GM23248 (cell line): ENCODE data around the gene SLIT3. TPM values are rescaled to one million over a fixed set of nuclear protein-coding genes. Genes with fewer than 3 reads are reported as not detected.

Experiments used
- DNase-seq: peaks from one replicate; pipeline ENCODE4 v3.0.0-alpha.2; 2015
- H2AFZ ChIP-seq: fragments of 200-600 bp; sonication (generic); 2 replicates; pipeline ENCODE4 v1.6.1; 2016; ENCODE audit warnings: antibody characterized with exemption
- H3F3A ChIP-seq: fragments of 200-600 bp; sonication (generic); 2 replicates; pipeline ENCODE4 v1.6.1; 2016; ENCODE audit warnings: mild to moderate bottlenecking, antibody characterized with exemption, mixed run types; ENCODE audit not compliant: insufficient read depth
- H3K27ac ChIP-seq: fragments of 200-600 bp; sonication (generic); 2 replicates; pipeline ENCODE4 v1.5.1; 2016; ENCODE audit warnings: mild to moderate bottlenecking
- H3K27me3 ChIP-seq: fragments of 200-600 bp; sonication (generic); replicated peaks from 2 replicates; pipeline ENCODE4 v1.6.1; 2016; ENCODE audit warnings: mild to moderate bottlenecking; ENCODE audit not compliant: insufficient read depth
- H3K36me3 ChIP-seq: fragments of 200-600 bp; sonication (generic); 2 replicates; pipeline ENCODE4 v1.6.1; 2016; ENCODE audit warnings: low read depth, mild to moderate bottlenecking
- H3K4me1 ChIP-seq: fragments of 200-600 bp; sonication (generic); 2 replicates; pipeline ENCODE4 v1.6.1; 2016; ENCODE audit warnings: mild to moderate bottlenecking; ENCODE audit not compliant: insufficient read depth
- H3K4me2 ChIP-seq: fragments of 200-600 bp; sonication (generic); one replicate; pipeline ENCODE4 v1.6.1; 2016; ENCODE audit warnings: mild to moderate bottlenecking; ENCODE audit not compliant: unreplicated experiment
- H3K4me3 ChIP-seq: fragments of 200-600 bp; sonication (generic); 2 replicates; pipeline ENCODE4 v1.5.1; 2016; ENCODE audit warnings: mild to moderate bottlenecking
- H3K79me2 ChIP-seq: fragments of 200-600 bp; sonication (generic); 2 replicates; pipeline ENCODE4 v1.6.1; 2016; ENCODE audit warnings: mild to moderate bottlenecking; ENCODE audit not compliant: insufficient read depth
- H3K9ac ChIP-seq: fragments of 200-600 bp; sonication (generic); 2 replicates; pipeline ENCODE4 v1.6.1; 2016; ENCODE audit warnings: mild to moderate bottlenecking
- H3K9me2 ChIP-seq: fragments of 200-600 bp; sonication (generic); 2 replicates; pipeline ENCODE4 v1.6.1; 2016; ENCODE audit warnings: mixed run types, mild to moderate bottlenecking, moderate library complexity; ENCODE audit not compliant: insufficient read depth
- H3K9me3 ChIP-seq: fragments of 200-600 bp; sonication (generic); one replicate; pipeline ENCODE4 v1.6.1; 2017; ENCODE audit warnings: low read depth
- H4K20me1 ChIP-seq: fragments of 200-600 bp; sonication (generic); 2 replicates; pipeline ENCODE4 v1.6.0; 2016; ENCODE audit not compliant: insufficient read depth
- EZH2 ChIP-seq: fragments of 200-600 bp; sonication (generic); IDR thresholded peaks from 2 replicates; pipeline ENCODE4 v1.6.1; 2018; ENCODE audit warnings: antibody characterized with exemption, mild to moderate bottlenecking; ENCODE audit not compliant: insufficient read depth, poor library complexity, severe bottlenecking
- EZH2phosphoT487 ChIP-seq: fragments of 200-600 bp; sonication (generic); IDR thresholded peaks from 2 replicates; pipeline ENCODE4 v1.6.1; 2018; ENCODE audit warnings: antibody characterized with exemption, moderate library complexity, mild to moderate bottlenecking, low read depth; ENCODE audit not compliant: insufficient read depth
- WGBS, 2 experiments: methylation state at CpG; one replicate each; pipeline ENCODE4 v1.1.6; 2015 to 2017; ENCODE audit warnings: low lambda C conversion rate in 2 of 2, low coverage in 1 of 2; ENCODE audit errors: missing lambda C conversion rate in 2 of 2; 5-methylcytosine and 5-hydroxymethylcytosine counted together
- in situ Hi-C: fragments of 300-500 bp; cut with MboI; formaldehyde crosslinking; loops from 2 replicates; pipeline ENCODE4 v1.15.0; 2020
- polyA plus RNA-seq: library from polyadenylated mRNA; unstranded; fragments of >200 nt; fragmentation: Nextera tagmentation; extraction: Ambion mirVana; gene quantifications from 2 replicates; pipeline ENCODE4 v1.2.1, GENCODE V29; 2016
- total RNA-seq: library from RNA; depleted of rRNA; stranded (reverse); fragments of >200 nt; shearing (Covaris generic); gene quantifications from 2 replicates; pipeline ENCODE4 v1.2.3, GENCODE V29; 2014

The SLIT3 gene
- total and polyA plus RNA-seq, 2 experiments from 2014 or later: 61.9 to 100 TPM

- WGBS, 2 experiments: 48 to 55% methylated on average over 2 of the region's 2 CpGs
These were observed 147.5 kb downstream of the SLIT3 start for GRCh38 chr5:169153405-169153804.

GRCh38 chr5:169152946-169153345 is 148.0 kb downstream of the SLIT3 start:
- no peak overlapping the region for H3K9ac ChIP-seq
- peaks cover 20% of the 10 kb centered on the region for H3K79me2 ChIP-seq
- H3K4me1 ChIP-seq: 0 out of 2 replicates have a peak, but pooled peaks cover 6% of the 10 kb centered on the region
- H3K27ac ChIP-seq: no peak overlapping the region
- no peaks in the 10 kb centered on the region for H3K27me3 ChIP-seq
- H3K9me3 ChIP-seq: no peaks in the 10 kb centered on the region
- DNase-seq: no peak
- no peak for TF ChIP-seq EZH2phosphoT487
- no peak for TF ChIP-seq EZH2
- H3K9me2 ChIP-seq: no peaks in the 10 kb centered on the region
- H3K36me3 ChIP-seq: no peaks in the 10 kb centered on the region
- in situ Hi-C loops: no loop called here
- WGBS, 2 experiments: 75 to 78% methylated on average over 7 of the region's 7 CpGs
- no peak overlapping the region for H3K4me3 ChIP-seq
- H3F3A ChIP-seq: 0 out of 2 replicates have a peak, but pooled peaks cover 5% of the 10 kb centered on the region
- no peak overlapping the region for H2AFZ ChIP-seq
- no peaks in the 10 kb centered on the region for H4K20me1 ChIP-seq
- H3K4me2 ChIP-seq: no peak overlapping the region

More at GRCh38 chr5:169153405-169153804, 147.5 kb downstream of the SLIT3 start:
- H3K9ac ChIP-seq: no peak overlapping the region
- no peak overlapping the region for H2AFZ ChIP-seq
- H3K4me1 ChIP-seq: 0 out of 2 replicates have a peak, but pooled peaks cover 2% of the 10 kb centered on the region
- TF ChIP-seq EZH2: no peak
- TF ChIP-seq EZH2phosphoT487: no peak
- in situ Hi-C loops: no loop called here
- no peaks in the 10 kb centered on the region for H3K36me3 ChIP-seq
- no peaks in the 10 kb centered on the region for H4K20me1 ChIP-seq
- no peaks in the 10 kb centered on the region for H3K9me2 ChIP-seq
- no peak overlapping the region for H3K4me3 ChIP-seq
- H3K4me2 ChIP-seq: no peak overlapping the region
- H3K27me3 ChIP-seq: no peaks in the 10 kb centered on the region
- H3K27ac ChIP-seq: no peak overlapping the region
- no peak for DNase-seq
- peaks cover 16% of the 10 kb centered on the region for H3K79me2 ChIP-seq
- H3F3A ChIP-seq: 0 out of 2 replicates have a peak, but pooled peaks cover 6% of the 10 kb centered on the region
- H3K9me3 ChIP-seq: no peaks in the 10 kb centered on the region

- Histone ChIP-seq H3K9me3 (no peaks in the 10 kb centered on the region), H4K20me1 (no peaks in the 10 kb centered on the region), H3K79me2 (peaks cover 20% of the 10 kb centered on the region), H3K4me1 (0 out of 2 replicates have a peak, but pooled peaks cover 6% of the 10 kb centered on the region), H3K27ac (no peak overlapping the region), H3K9ac (no peak overlapping the region), H3K27me3 (no peaks in the 10 kb centered on the region), H2AFZ (no peak overlapping the region), H3K36me3 (no peaks in the 10 kb centered on the region), H3K4me3 (no peak overlapping the region), H3K4me2 (no peak overlapping the region), H3K9me2 (no peaks in the 10 kb centered on the region), H3F3A (no peaks in the 10 kb centered on the region)
- no peak for TF ChIP-seq EZH2
- TF ChIP-seq EZH2phosphoT487: no peak
- 83 to 84% methylated on average over 8 of the region's 8 CpGs for WGBS, 2 experiments
- DNase-seq: no peak
- in situ Hi-C loops: no loop called here
These were observed 148.5 kb downstream of the SLIT3 start for GRCh38 chr5:169152453-169152852.

GRCh38 chr5:169151051-169151805 is 149.7 kb downstream of the SLIT3 start:
- WGBS, 2 experiments: 56 to 59% methylated on average over 6 of the region's 6 CpGs
- 0 out of 2 replicates have a peak, but pooled peaks cover 6% of the 10 kb centered on the region for H3K4me1 ChIP-seq

More at GRCh38 chr5:169151051-169151805, 149.7 kb downstream of the SLIT3 start:
- Histone ChIP-seq H3K27ac (no peak overlapping the region), H3K9me2 (no peaks in the 10 kb centered on the region), H3K9ac (no peak overlapping the region), H3K4me3 (no peak overlapping the region), H2AFZ (no peak overlapping the region), H3F3A (no peaks in the 10 kb centered on the region), H3K27me3 (no peaks in the 10 kb centered on the region), H3K9me3 (no peaks in the 10 kb centered on the region), H3K4me2 (no peak overlapping the region), H3K79me2 (peaks cover 24% of the 10 kb centered on the region), H3K36me3 (no peaks in the 10 kb centered on the region), H4K20me1 (no peaks in the 10 kb centered on the region)
- no peak for DNase-seq
- TF ChIP-seq EZH2phosphoT487: no peak
- no peak for TF ChIP-seq EZH2
- in situ Hi-C loops: no loop called here
